ENCODE results near the gene BUD31.

Gene BUD31

DNA sequence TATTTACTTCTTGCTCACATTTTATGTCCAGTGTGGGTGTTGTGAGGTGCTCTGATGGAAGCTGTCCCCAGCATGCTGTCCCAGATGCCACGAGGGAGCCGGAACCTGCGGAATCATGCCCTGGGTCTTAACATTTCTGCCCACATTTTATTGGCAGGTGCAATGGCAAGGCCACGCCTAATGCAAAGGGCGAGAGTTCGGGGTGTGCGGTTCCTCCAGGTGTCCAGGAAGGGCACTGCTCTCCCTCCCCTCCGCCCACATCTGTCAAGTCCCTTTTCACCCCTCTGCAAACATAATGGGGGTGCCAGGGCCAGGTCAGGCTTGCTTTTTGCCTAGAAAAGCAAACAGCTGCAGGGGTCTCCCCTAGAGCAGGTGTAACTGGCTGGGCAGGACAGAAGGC lies 16.7 kb upstream of the BUD31 start:
- TF ChIP-seq, protein P1, sequence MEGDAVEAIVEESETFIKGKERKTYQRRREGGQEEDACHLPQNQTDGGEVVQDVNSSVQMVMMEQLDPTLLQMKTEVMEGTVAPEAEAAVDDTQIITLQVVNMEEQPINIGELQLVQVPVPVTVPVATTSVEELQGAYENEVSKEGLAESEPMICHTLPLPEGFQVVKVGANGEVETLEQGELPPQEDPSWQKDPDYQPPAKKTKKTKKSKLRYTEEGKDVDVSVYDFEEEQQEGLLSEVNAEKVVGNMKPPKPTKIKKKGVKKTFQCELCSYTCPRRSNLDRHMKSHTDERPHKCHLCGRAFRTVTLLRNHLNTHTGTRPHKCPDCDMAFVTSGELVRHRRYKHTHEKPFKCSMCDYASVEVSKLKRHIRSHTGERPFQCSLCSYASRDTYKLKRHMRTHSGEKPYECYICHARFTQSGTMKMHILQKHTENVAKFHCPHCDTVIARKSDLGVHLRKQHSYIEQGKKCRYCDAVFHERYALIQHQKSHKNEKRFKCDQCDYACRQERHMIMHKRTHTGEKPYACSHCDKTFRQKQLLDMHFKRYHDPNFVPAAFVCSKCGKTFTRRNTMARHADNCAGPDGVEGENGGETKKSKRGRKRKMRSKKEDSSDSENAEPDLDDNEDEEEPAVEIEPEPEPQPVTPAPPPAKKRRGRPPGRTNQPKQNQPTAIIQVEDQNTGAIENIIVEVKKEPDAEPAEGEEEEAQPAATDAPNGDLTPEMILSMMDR (conservative IDR thresholded peaks at IDR 0.05) = no peak
- peak overlapping the region; percentile 93 for H3K27ac ChIP-seq

DNA sequence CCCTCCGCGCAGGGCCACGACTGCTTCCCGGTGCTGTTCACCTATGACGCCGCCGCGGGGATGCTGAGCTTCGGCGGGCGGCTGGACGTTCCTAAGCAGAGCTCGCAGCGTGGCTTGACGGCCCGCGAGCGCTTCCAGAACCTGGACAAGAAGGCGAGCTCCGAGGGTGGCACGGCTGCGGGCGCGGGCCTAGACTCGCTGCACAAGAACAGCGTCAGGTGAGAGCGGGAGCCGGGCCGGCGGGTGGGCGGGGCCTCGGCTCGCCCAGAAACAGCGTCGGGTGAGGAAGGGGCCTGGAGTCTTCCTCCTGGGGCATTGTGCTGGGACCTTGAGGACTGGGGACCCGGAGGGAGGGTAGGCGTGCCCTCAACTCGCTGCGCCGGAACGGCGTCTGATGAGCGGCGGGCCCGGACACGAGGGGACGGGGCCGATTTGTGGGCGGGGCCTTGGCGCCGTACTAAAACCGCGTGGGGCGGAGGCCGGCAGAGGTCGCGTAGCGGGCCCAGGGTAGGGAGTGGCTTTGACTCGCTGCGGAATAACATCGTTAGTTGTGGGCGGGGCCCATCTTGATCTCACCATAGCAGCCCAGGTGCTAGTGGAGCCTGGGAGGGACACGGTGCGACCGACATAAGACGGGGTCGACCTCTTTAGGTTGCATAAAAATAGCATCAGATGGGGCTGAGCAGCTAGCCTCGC lies 16.0 kb upstream of the BUD31 start:
- TF ChIP-seq, protein P1 (conservative IDR thresholded peaks at IDR 0.05) = 0 out of 2 replicates have a peak, but pooled peaks have one; percentile 7
- peak overlapping the region; percentile 93 for H3K27ac ChIP-seq

DNA sequence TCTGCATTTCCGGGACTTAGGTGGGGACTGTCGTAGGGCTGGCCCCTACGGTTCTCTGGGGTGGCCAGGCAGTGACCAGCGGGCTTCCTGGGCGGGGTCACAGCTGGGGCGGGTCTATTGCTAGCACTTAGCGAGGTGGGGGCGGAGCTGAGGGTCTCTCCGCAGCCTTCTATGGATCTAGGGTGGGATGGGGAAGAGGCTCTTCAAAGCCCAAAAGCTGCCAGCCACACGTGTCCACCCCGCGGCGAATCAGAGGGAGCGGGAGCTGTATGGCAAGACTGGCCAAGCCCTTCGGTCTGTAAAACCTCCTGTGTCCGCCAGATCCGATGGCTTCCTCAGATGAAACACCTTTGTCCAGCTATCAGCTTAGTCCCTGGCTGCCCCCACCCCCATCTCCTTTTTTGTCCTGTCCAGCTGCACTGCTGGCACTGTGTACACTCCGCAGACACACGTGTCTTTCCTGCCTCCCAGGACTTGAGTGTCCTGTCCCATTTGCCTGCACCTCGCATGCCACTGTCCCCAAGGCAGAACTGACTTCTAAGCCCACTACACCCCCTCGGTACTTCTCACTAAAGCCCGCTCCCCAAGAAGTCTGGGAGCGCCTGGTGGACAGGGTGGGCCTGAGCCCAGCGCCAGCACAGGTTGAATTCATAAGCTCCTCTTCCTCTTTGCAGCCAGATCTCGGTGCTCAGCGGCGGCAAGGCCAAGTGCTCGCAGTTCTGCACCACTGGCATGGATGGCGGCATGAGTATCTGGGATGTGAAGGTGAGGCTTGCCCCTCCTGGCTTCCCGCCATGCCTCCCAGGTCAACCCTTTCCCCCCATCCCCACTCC lies 15.2 kb upstream of the BUD31 start:
- TF ChIP-seq, protein P1 (conservative IDR thresholded peaks at IDR 0.05) = no peak
- H3K27ac ChIP-seq = peak overlapping the region; percentile 93

DNA sequence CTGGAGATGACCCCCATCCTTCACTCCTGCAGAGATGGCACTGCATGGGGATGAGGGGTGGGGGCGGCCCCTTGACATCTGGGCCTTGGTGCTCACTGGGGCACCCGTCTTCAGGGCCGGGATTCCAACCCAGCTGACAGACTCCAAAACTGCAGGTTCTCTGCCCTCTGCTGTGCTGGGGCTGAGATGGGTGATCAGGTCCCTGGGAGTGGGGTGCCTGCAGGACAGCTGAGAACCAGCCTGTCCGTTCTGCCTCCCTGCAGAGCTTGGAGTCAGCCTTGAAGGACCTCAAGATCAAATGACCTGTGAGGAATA lies 14.6 kb upstream of the BUD31 start:
- H3K27ac ChIP-seq = peak overlapping the region; percentile 93
- TF ChIP-seq, protein P1 (conservative IDR thresholded peaks at IDR 0.05) = no peak

DNA sequence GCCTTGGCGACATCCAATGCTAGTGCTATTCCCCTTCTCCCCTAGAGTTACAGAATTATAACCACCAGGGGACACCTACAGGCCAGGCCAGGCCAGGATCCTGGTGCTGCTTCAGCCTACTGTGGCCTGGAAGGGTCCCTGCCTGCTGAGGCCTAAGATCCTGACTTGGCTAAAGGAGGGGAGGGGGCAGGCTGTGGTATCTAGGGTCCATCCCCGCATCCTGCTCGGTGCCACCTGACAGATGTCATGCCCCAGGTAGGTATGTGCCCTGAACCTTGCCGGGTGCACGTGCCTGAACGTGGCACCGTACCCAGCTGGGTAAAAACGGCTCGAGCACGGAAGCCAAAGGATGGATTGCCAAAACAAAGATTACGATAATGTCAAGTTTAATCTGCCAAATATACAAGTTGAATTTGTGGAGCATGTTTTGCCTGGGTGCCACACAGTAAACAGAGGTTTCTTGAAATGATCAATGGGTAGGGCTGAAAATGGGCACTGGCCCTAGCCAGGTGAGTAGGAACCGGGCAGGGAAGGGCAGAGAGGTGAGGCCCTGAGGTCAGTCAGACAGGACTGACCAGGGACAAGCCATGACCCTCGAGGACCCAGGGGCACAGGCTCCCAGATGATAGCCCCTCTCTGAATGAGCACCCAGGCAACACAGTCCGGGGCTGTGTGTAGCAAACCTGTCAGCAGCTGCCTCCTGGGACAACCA lies 13.0 kb upstream of the BUD31 start:
- TF ChIP-seq, protein P1 (conservative IDR thresholded peaks at IDR 0.05) = no peak
- peak overlapping the region; percentile 93; the same call in 1 of the 2 replicates for H3K27ac ChIP-seq

DNA sequence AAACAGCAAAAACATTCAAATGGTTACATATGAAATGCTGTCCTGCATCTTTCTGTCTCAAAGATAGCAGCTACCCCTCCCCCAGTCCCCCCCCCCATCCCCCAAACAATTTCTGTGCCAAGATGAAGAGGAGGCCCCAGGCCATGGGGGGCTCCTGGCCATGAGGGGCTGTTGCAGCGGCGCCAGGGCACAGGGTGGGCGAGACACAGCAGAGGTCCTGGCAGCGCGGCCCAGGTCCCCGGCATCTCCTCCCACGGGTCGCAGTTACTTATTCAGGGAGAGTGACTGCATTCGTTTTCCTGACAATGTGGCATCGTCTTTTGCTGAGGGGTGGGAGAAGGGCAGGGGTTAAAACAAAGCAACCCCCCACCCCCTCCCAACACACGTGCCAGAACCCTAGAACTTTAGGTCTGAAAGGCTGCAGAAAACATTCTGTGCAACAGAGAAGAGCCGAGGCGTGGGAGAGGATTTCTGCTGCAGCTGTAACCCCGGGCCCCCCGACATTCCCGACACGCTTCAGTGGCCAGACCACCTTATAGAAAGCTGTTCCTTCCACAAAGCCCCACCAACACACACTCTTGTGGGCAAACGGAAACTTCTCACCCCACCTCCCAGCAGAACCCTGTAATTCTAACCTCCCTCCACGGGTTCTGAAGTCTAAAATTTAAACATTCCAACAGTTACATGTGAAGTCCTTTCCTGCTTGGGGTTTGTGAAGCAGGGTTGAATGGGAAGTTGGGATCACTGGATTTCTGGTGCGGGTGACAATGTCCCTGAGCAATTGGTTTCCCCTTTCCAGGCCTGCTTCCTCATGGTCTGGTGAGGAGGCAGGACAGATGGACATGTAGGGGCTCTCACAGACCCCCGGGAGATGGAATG lies 12.1 kb upstream of the BUD31 start:
- TF ChIP-seq, protein P1 (conservative IDR thresholded peaks at IDR 0.05) = no peak
- no peak overlapping the region for H3K27ac ChIP-seq
